ACC112 (cell line): ENCODE data around the gene OSGEPL1.
"Not testable (repeated sequence)": the region's sequence is repeated elsewhere in the genome, so short reads cannot be mapped to it uniquely, and the experiment has no call there.

ENCODE experiments used
- H2AFZ ChIP-seq: fragments of 200-600 bp; sonication (generic); one replicate; pipeline ENCODE4 v1.6.0; 2017; ENCODE audit warnings: antibody characterized with exemption, low read length; ENCODE audit not compliant: unreplicated experiment
- H3K27ac ChIP-seq: fragments of 200-600 bp; sonication (generic); 2 replicates; pipeline ENCODE4 v1.5.1; 2014; ENCODE audit warnings: low read depth, mild to moderate bottlenecking, antibody characterized with exemption, low read length, moderate library complexity
- H3K27me3 ChIP-seq: fragments of 200-600 bp; sonication (generic); 2 replicates; pipeline ENCODE4 v1.6.1; 2014; ENCODE audit warnings: mild to moderate bottlenecking, antibody characterized with exemption, low read length, moderate library complexity, mixed read lengths; ENCODE audit not compliant: insufficient read depth
- H3K36me3 ChIP-seq: fragments of 200-600 bp; sonication (generic); 2 replicates; pipeline ENCODE4 v1.6.1; 2016; ENCODE audit warnings: mild to moderate bottlenecking, antibody characterized with exemption, low read length, moderate library complexity, mixed read lengths; ENCODE audit not compliant: insufficient read depth
- H3K4me1 ChIP-seq: fragments of 200-600 bp; sonication (generic); one replicate; pipeline ENCODE4 v1.6.1; 2016; ENCODE audit warnings: low read length, mixed read lengths; ENCODE audit not compliant: insufficient read depth, unreplicated experiment, control insufficient read depth
- H3K4me3 ChIP-seq: fragments of 200-600 bp; sonication (generic); 2 replicates; pipeline ENCODE4 v1.5.1; 2014; ENCODE audit warnings: mild to moderate bottlenecking, low read depth, low read length
- H3K79me2 ChIP-seq: fragments of 200-600 bp; sonication (generic); one replicate; pipeline ENCODE4 v1.6.0; 2016; ENCODE audit warnings: low read length; ENCODE audit not compliant: control insufficient read depth, unreplicated experiment, insufficient read depth

The OSGEPL1 gene

GRCh38 chr2:189783927-189784867 lies 21.6 kb upstream of the OSGEPL1 start, which contains the start of the genes ORMDL1 and PMS1:
TSS of gene ORMDL1 (minus strand) at chr2:189784339. CDS start at chr2:189782595, 1,744 bp downstream.
TSS of gene PMS1 (plus strand) at chr2:189784450. CDS start at chr2:189791810, 7,360 bp downstream.
- Histone ChIP-seq H2AFZ (peak within 1 kb of the TSS; percentile 84), H3K36me3 (peaks cover 25% of the 10 kb centered on the region), H3K79me2 (peaks cover 77% of the 10 kb centered on the region)

GRCh38 chr2:189783451-189783926 lies 20.9 kb upstream of the OSGEPL1 start:
- Histone ChIP-seq H2AFZ (peak overlapping the region; percentile 84), H3K4me3 (peak overlapping the region; percentile 93), H3K36me3 (peaks cover 22% of the 10 kb centered on the region), H3K79me2 (peaks cover 79% of the 10 kb centered on the region), H3K27ac (peak overlapping the region; percentile 82), H3K27me3 (no peaks in the 10 kb centered on the region), H3K4me1 (peaks cover 15% of the 10 kb centered on the region)

More at GRCh38 chr2:189783927-189784867, 21.6 kb upstream of the OSGEPL1 start, which contains the start of the genes ORMDL1 and PMS1:
- H3K4me3 ChIP-seq: peak within 1 kb of the TSS; percentile 93
- H3K27ac ChIP-seq: peak within 1 kb of the TSS; percentile 82
- peaks cover 15% of the 10 kb centered on the region for H3K4me1 ChIP-seq
- H3K27me3 ChIP-seq: no peaks in the 10 kb centered on the region

- Histone ChIP-seq H3K79me2 (peaks cover 73% of the 10 kb centered on the region), H3K4me1 (peaks cover 15% of the 10 kb centered on the region), H3K4me3 (peak overlapping the region; percentile 93), H3K27ac (0 out of 2 replicates have a peak overlapping the region, but pooled peaks have one; percentile 82), H2AFZ (no peak overlapping the region), H3K27me3 (no peaks in the 10 kb centered on the region), H3K36me3 (peaks cover 25% of the 10 kb centered on the region)
Observed at GRCh38 chr2:189782221-189782671, 19.7 kb upstream of the OSGEPL1 start.

GRCh38 chr2:189772212-189772611 lies 9.6 kb upstream of the OSGEPL1 start:
- Histone ChIP-seq H3K4me3 (no peak overlapping the region), H3K79me2 (peaks cover 6% of the 10 kb centered on the region), H3K4me1 (no peaks in the 10 kb centered on the region), H3K27ac (no peak overlapping the region), H2AFZ (no peak overlapping the region), H3K36me3 (peaks cover 27% of the 10 kb centered on the region), H3K27me3 (no peaks in the 10 kb centered on the region)

GRCh38 chr2:189770590-189771322 lies 8.2 kb upstream of the OSGEPL1 start:
- Histone ChIP-seq H2AFZ (no peak overlapping the region), H3K79me2 (no peaks in the 10 kb centered on the region), H3K36me3 (peaks cover 24% of the 10 kb centered on the region), H3K27me3 (no peaks in the 10 kb centered on the region), H3K4me1 (no peaks in the 10 kb centered on the region), H3K4me3 (no peak overlapping the region), H3K27ac (no peak overlapping the region)

GRCh38 chr2:189763908-189764661 lies 1.5 kb upstream of the OSGEPL1 start:
- Histone ChIP-seq H3K36me3 (no peaks in the 10 kb centered on the region), H3K27ac (no peak overlapping the region), H3K79me2 (peaks cover 8% of the 10 kb centered on the region), H3K4me1 (peaks cover 15% of the 10 kb centered on the region), H2AFZ (peak overlapping the region; percentile 45), H3K4me3 (peak overlapping the region; percentile 82), H3K27me3 (no peaks in the 10 kb centered on the region)

- peak overlapping the region; percentile 100 for H2AFZ ChIP-seq
Observed at GRCh38 chr2:189762229-189762550, 402 bp downstream of the OSGEPL1 start.

GRCh38 chr2:189760154-189760553 lies 2.4 kb downstream of the OSGEPL1 start:
- not testable (repeated sequence) for H3K27me3 ChIP-seq, H3K4me3 ChIP-seq, H2AFZ ChIP-seq, H3K27ac ChIP-seq, H3K79me2 ChIP-seq, H3K36me3 ChIP-seq
- H3K4me1 ChIP-seq: peaks cover 15% of the 10 kb centered on the region

More at GRCh38 chr2:189762229-189762550, 402 bp downstream of the OSGEPL1 start:
- peaks cover 5% of the 10 kb centered on the region; the same call in 1 of the 2 replicates for H3K36me3 ChIP-seq
- peak overlapping the region; percentile 82 for H3K4me3 ChIP-seq
- H3K79me2 ChIP-seq: peaks cover 8% of the 10 kb centered on the region
- H3K27ac ChIP-seq: no peak overlapping the region
- H3K4me1 ChIP-seq: peaks cover 15% of the 10 kb centered on the region
- no peaks in the 10 kb centered on the region for H3K27me3 ChIP-seq

- no peaks in the 10 kb centered on the region for H3K27me3 ChIP-seq
- H2AFZ ChIP-seq: no peak overlapping the region
- H3K27ac ChIP-seq: no peak overlapping the region
- no peak overlapping the region for H3K4me3 ChIP-seq
- peaks cover 5% of the 10 kb centered on the region for H3K4me1 ChIP-seq
- H3K36me3 ChIP-seq: peaks cover 13% of the 10 kb centered on the region
- H3K79me2 ChIP-seq: peaks cover 5% of the 10 kb centered on the region
Observed at GRCh38 chr2:189756311-189756952, 6.2 kb downstream of the OSGEPL1 start.
